ENCODE measurements around the gene SPTLC2.
"Not testable (repeated sequence)": the region's sequence is repeated elsewhere in the genome, so short reads cannot be mapped to it uniquely, and the experiment has no call there.

The SPTLC2 gene

DNA sequence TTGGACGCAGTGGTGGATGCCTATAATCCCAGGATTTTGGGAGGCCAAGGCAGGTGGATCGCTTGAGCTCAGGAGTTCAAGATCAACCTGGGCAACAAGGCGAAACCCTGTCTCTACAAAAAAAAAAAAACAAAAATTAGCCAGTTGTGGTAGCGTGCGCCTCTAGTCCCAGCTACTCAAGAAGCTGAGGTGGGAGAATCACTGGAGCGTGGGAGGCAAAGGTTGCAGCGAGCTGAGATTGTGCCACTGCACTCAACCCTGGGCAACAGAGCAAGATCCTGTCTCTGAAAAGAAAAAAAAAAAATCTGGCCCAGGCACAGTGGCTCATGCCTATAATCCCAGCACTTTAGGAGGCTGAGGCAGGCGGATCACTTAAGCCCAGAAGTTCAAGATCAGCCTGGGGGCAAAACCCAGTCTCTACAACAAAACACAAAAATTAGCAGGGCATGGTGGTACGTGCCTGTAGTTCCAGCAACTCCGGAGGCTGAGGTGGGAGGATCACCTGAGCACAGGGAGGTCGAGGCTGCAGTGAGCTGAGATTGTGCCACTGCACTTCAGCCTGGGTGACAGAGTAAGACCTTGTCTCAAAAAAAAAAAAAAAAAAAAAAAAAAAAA is 27.9 kb downstream of the SPTLC2 start:
- DNase-seq (ENCODE audit: low read depth in 2 of 2) = not testable (repeated sequence)

GRCh38 chr14:77585385-77585784 is 31.1 kb downstream of the SPTLC2 start:
- no peak for DNase-seq (ENCODE audit: low read depth in 2 of 2)

- DNase-seq (ENCODE audit: low read depth in 2 of 2) = no peak
Measured at GRCh38 chr14:77584809-77585208, 31.6 kb downstream of the SPTLC2 start.

- no peak for DNase-seq (ENCODE audit: low read depth in 2 of 2)
Measured at GRCh38 chr14:77583657-77584056, 32.8 kb downstream of the SPTLC2 start.

DNA sequence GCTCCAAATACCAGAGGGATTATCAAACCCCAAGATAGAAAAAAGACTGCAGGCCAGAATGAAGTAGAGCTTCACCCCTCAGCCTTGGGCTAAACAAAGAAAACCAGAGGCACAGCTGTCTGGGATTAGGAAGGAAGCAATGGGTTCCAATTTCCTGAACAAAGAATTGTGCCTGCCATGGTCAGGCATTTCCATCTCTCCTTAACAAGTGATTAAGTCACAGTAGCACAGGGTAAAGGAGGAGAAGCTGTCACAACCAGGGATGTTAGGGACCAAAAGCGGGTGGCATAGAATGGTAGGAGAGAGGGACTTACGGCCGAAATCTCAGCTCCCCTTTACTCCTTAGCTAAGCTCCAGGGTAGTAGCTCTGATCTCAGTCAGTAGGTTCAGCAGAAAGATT is 33.9 kb downstream of the SPTLC2 start:
- DNase-seq (ENCODE audit: low read depth in 2 of 2) = no peak

DNA sequence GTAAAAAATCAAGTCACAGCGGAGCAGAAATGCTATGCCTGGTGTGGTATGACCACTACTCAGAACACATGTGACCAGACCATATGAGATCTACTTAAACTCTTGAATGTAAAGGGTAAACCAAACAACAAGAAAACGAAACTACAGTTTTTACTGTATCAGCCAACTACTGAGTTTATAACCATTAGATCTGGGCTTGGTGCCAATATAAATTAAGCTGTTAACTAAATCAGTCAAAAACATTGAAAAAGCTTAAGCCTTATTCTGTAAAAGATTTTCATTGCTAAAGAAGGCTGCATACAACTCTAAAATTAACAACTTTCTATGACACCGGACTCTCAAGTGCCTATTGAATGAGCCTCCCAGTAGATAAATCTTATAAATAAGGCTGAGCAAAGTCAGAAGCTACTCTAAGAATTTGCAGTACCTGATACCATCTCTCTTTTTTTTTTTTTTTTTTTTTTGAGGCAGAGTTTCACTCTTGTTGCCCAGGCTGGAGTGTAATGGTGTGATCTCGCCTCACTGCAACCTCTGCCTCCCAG is 35.4 kb downstream of the SPTLC2 start:
- DNase-seq (ENCODE audit: low read depth in 2 of 2) = no peak

DNA sequence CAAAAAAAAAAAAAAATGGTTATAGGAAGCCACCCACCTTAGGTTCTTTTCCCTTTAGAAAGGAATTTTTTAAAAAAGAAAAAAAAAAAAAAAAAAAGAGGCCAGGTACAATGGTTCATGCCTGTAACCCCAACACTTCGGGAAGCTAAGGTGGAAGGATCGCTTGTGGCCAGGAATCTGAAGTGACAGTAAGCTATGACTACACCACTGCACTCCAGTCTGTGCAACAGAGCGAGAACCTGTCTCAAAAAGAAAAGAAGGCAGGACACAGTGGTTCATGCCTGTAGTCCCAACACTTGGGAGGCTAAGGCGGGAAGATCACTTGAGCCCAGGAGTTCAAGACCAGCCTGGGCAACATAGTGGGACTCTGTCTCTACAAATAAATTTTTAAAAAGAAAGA is 36.0 kb downstream of the SPTLC2 start:
- no peak for DNase-seq (ENCODE audit: low read depth in 2 of 2)

- DNase-seq (ENCODE audit: low read depth in 2 of 2) = no peak
Measured at GRCh38 chr14:77579780-77580179, 36.7 kb downstream of the SPTLC2 start.

DNA sequence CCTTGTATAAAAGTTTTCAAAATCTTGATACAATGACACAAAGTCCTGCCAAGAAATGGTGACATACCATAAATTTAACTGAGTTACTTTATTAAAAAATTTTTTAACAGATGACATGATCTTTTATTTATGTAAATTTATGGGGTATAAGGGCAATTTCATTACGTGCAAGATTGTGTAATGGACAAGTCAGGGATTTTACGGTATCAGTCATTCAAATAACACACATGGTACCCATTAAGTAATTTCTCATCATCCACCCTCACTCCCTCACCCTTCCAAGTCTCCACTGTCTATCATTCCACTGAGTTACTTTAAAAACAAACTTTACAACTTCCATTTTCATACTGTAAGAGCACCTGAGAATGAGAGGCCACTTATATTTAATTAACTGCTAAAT is 37.4 kb downstream of the SPTLC2 start:
- no peak for DNase-seq (ENCODE audit: low read depth in 2 of 2)

- DNase-seq (ENCODE audit: low read depth in 2 of 2) = no peak
Measured at GRCh38 chr14:77574446-77575115, 41.9 kb downstream of the SPTLC2 start.

- DNase-seq (ENCODE audit: low read depth in 2 of 2) = no peak
Measured at GRCh38 chr14:77573964-77574363, 42.5 kb downstream of the SPTLC2 start.

DNA sequence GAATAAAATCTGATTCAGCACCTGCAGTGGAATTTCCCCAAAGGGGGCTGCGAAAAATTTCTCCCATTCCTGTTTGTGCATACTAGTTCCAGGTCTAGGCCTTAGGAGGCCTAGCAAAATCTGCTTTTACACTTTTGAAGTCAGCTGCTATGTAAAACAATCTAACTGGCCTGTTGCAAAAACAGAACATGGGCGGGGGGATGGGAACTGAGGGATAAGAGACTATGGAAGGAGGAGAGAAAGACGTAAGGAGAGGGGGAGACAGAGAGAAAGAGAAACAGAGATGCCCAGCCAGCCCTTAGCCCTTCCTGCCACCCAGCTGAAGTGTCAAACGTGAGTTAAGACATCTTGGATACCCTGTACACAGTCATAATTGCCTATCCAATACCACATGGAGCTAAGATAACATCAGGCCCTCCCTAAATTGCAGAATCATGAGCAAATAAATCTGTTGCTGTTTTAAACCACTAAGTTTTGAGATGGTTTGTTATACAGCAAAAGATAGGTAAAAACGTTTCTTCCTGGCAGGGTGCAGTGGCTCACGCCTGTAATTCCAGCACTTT is 45.6 kb downstream of the SPTLC2 start:
- no peak for DNase-seq (ENCODE audit: low read depth in 2 of 2)

GRCh38 chr14:77565994-77566305 is 50.5 kb downstream of the SPTLC2 start:
- DNase-seq (ENCODE audit: low read depth in 2 of 2) = no peak

GRCh38 chr14:77565289-77565993 is 51.0 kb downstream of the SPTLC2 start:
- DNase-seq (ENCODE audit: low read depth in 2 of 2) = no peak

- DNase-seq (ENCODE audit: low read depth in 2 of 2) = no peak
Measured at GRCh38 chr14:77562681-77563080, 53.8 kb downstream of the SPTLC2 start.

- DNase-seq (ENCODE audit: low read depth in 2 of 2) = no peak
Measured at GRCh38 chr14:77561881-77562280, 54.6 kb downstream of the SPTLC2 start.

DNA sequence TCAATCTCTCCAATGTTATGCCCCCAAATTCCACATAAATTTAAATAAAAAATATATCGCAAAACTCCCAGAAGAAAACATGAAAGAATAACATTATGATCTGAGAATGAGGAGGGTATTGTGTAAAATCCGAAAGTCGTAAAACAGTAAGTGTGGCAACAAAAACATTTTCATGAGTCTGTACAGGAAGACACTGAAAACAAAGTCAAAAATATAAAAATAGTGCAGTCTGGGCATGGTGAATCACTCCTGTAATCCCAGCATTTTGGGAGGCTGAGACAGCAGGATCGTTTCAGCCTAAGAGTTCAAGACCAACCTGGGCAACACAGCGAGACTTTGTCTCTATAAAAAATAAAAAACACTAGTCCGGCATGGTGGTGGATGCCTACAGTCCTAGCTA is 57.1 kb downstream of the SPTLC2 start:
- DNase-seq (ENCODE audit: low read depth in 2 of 2) = no peak

DNA sequence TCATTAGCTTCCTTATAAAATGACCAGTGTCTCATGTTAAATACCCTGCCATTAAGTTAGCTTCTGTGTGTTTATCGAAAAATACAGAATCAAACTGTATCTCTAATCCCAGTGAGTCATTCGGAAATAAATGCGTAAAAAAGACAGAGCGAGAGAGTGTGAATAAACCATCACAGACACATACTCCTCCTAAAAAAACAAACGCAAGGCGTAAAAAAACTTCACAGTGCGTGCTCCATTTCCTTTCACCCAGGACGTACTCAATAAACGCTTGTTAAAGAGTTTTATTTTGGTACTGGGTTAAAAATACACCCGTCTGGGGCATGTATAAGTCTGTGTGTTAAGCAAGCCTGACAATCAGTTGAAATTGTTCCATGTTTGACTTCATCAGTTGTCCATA is 59.0 kb downstream of the SPTLC2 start:
- DNase-seq (ENCODE audit: low read depth in 2 of 2) = no peak

DNA sequence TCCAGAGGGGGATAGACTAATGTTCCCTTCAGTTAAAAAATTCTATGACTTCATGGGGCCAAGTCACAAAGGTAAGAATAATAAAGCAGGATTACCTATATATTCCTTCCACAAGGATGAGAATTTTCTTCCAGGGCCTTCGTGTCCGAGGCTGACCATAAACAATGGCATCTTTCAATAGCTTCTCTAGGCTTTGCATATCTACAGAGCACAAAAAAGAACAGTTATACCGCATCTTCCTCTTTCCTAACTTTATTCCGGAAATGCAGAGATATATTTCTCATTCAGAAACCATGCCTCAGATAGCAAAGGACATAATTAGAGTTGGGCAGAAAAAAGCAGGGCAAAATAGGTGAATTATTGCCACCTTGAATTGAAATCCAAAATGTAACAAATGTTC is 59.5 kb downstream of the SPTLC2 start:
- no peak for DNase-seq (ENCODE audit: low read depth in 2 of 2)

DNA sequence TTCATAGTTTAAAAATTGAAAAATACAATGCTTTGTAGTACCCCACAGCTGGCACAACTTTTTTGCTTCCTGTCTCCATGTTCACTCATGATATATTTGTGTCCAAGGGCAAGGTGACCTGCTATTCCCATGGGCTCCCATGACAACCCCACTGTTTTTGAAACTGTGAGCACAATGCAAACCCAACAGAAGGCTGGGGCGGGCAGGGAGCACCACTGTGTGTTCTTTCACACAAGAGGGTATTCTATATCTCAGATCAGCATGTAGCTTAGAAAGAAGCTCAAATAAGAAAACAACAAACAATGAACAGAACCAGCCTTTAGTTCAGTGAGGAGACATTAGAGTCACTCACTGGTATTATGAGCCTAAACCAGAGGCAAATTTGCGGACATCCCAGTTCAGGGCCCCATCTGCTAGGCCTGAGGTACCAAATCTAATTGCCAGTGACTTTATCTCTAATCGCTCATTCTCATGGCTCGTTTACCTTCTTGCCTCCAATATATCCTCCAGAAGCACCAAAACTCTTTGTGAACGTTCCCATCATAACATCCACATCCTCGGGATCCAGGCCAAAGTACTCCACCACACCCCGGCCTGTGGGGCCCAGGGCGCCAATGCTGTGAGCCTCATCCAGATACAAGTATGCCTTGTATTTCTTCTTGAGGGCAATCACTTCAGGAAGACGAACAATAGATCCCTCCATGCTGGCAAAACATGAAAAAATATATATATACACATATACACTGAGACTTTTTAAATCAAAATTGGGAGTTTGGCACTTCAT is 61.4 kb downstream of the SPTLC2 start:
- DNase-seq (ENCODE audit: low read depth in 2 of 2) = no peak

DNA sequence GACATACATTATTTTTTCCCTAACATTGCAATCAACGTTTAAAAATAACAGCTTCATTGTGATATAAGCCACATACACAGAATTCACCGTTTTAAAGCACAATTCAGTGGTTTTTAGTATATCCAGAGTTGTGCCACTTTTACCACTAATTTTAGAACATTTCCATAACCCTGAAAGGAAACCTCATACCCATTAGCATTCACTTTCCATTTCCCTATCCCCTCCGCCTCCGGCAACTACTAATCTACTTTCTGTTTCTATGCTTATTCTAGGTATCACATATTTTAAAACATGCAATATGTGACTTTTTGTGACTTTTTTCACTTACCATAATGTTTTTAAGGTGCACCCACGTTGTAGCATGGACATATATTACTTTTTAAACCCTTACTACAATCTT is 62.2 kb downstream of the SPTLC2 start:
- no peak for DNase-seq (ENCODE audit: low read depth in 2 of 2)

DNA sequence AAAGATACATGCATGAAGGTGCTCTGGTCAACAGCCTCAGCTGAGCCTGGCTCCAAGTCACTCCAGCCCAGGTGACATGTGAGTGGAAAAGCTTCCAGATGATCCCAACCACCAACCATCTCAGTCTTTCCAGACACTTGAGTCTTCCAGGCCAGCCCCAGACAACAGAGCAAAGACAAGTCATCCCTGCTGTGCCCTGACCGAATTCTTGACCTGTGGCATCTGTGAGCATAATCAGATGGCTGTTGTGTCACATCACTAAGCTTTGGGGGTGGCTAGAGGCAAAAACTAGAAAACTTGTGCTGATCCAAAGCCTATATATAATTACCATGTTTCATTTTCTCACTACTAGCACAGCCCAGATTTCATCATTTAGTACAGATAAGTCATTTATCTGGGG is 67.0 kb downstream of the SPTLC2 start:
- DNase-seq (ENCODE audit: low read depth in 2 of 2) = no peak

Data from activated CD8-positive, alpha-beta memory T cell treated with anti-CD3 and anti-CD28 coated beads for 4 hours (primary cell).